Activated CD8-positive, alpha-beta memory T cell treated with anti-CD3 and anti-CD28 coated beads, Interleukin-2, amount 50 U/mL, for 1 hour (primary cell): ENCODE results near the gene ATR.
"Not testable (repeated sequence)": the region's sequence is repeated elsewhere in the genome, so short reads cannot be mapped to it uniquely, and the experiment has no call there.

Experiments
- DNase-seq: peaks from one replicate; pipeline ENCODE4 v3.0.0-alpha.2; 2020; ENCODE audit errors: extremely low read depth

Gene ATR

GRCh38 chr3:142595141-142595540, 16.6 kb upstream of the ATR start:
- no peak for DNase-seq

- DNase-seq: not testable (repeated sequence)
These were observed 13.7 kb upstream of the ATR start for GRCh38 chr3:142592268-142592667.

GRCh38 chr3:142588703-142589102, 10.2 kb upstream of the ATR start:
- no peak for DNase-seq

- DNase-seq: no peak
These were observed 8.4 kb upstream of the ATR start for GRCh38 chr3:142586803-142587406.

- DNase-seq: not testable (repeated sequence)
These were observed 2.5 kb upstream of the ATR start for GRCh38 chr3:142581070-142581469.

- DNase-seq: no peak
These were observed 1.5 kb upstream of the ATR start for GRCh38 chr3:142580061-142580423.

GRCh38 chr3:142577696-142578328, 721 bp downstream of the ATR start:
- DNase-seq: no peak

GRCh38 chr3:142576792-142577191, 1.7 kb downstream of the ATR start:
- DNase-seq: no peak

- DNase-seq: no peak
These were observed 3.9 kb downstream of the ATR start for GRCh38 chr3:142574665-142575064.

GRCh38 chr3:142574223-142574622, 4.3 kb downstream of the ATR start:
- DNase-seq: not testable (repeated sequence)

- DNase-seq: not testable (repeated sequence)
These were observed 9.1 kb downstream of the ATR start for GRCh38 chr3:142569422-142569821.

GRCh38 chr3:142568393-142569017, 10.0 kb downstream of the ATR start:
- DNase-seq: no peak

- DNase-seq: no peak
These were observed 12.4 kb downstream of the ATR start for GRCh38 chr3:142566096-142566495.

GRCh38 chr3:142563496-142563997, 15.0 kb downstream of the ATR start:
- DNase-seq: no peak

- no peak for DNase-seq
These were observed 18.4 kb downstream of the ATR start for GRCh38 chr3:142560118-142560517.

- DNase-seq: no peak
These were observed 24.8 kb downstream of the ATR start for GRCh38 chr3:142553741-142554140.

- DNase-seq: not testable (repeated sequence)
These were observed 26.0 kb downstream of the ATR start for GRCh38 chr3:142552579-142552978.

- DNase-seq: no peak
These were observed 28.5 kb downstream of the ATR start for GRCh38 chr3:142549986-142550385.

GRCh38 chr3:142543307-142543706, 35.2 kb downstream of the ATR start:
- no peak for DNase-seq

- DNase-seq: no peak
These were observed 36.5 kb downstream of the ATR start for GRCh38 chr3:142542054-142542453.

- no peak for DNase-seq
These were observed 42.0 kb downstream of the ATR start for GRCh38 chr3:142536519-142536918.

GRCh38 chr3:142534543-142534942, 44.0 kb downstream of the ATR start:
- no peak for DNase-seq

- no peak for DNase-seq
These were observed 48.2 kb downstream of the ATR start for GRCh38 chr3:142530296-142530695.
